ENCODE measurements around the gene TCEAL1.
"Not testable (repeated sequence)": the region's sequence is repeated elsewhere in the genome, so short reads cannot be mapped to it uniquely, and the experiment has no call there.

TCEAL1 gene

GRCh38 chrX:103637604-103638338 lies 9.0 kb downstream of the TCEAL1 start:
- DNase-seq: no peak

GRCh38 chrX:103638479-103639346 lies 9.9 kb downstream of the TCEAL1 start:
- DNase-seq: not testable (repeated sequence)

- no peak for DNase-seq
Observed at GRCh38 chrX:103640401-103641155, 11.8 kb downstream of the TCEAL1 start.

- DNase-seq: no peak
Observed at GRCh38 chrX:103644125-103644524, 15.3 kb downstream of the TCEAL1 start.

GRCh38 chrX:103647630-103648029 lies 18.9 kb downstream of the TCEAL1 start:
- no peak for DNase-seq

GRCh38 chrX:103651151-103651773 lies 22.5 kb downstream of the TCEAL1 start:
- no peak for DNase-seq

GRCh38 chrX:103655230-103656000 lies 26.6 kb downstream of the TCEAL1 start:
- DNase-seq: not testable (repeated sequence)

GRCh38 chrX:103656617-103657016 lies 27.8 kb downstream of the TCEAL1 start:
- no peak for DNase-seq

GRCh38 chrX:103657066-103657465 lies 28.3 kb downstream of the TCEAL1 start:
- DNase-seq: not testable (repeated sequence)

- DNase-seq: no peak
Observed at GRCh38 chrX:103658681-103659433, 30.1 kb downstream of the TCEAL1 start.

GRCh38 chrX:103659460-103659859 lies 30.7 kb downstream of the TCEAL1 start:
- not testable (repeated sequence) for DNase-seq

GRCh38 chrX:103663981-103664762 lies 35.4 kb downstream of the TCEAL1 start:
- no peak for DNase-seq

GRCh38 chrX:103666202-103667107 lies 37.7 kb downstream of the TCEAL1 start:
- no peak for DNase-seq

GRCh38 chrX:103669745-103670144 lies 41.0 kb downstream of the TCEAL1 start:
- DNase-seq: no peak

- no peak for DNase-seq
Observed at GRCh38 chrX:103674531-103675454, 46.0 kb downstream of the TCEAL1 start.

GRCh38 chrX:103678199-103678993 lies 49.6 kb downstream of the TCEAL1 start:
- DNase-seq: no peak

Data from activated T-cell treated with anti-CD3 and anti-CD28 coated beads, Interleukin-2, amount 50 U/mL, for 48 hours (primary cell).